GM18873 (cell line): ENCODE measurements around the gene KRTAP4-2.
"Not testable (repeated sequence)": the region's sequence is repeated elsewhere in the genome, so short reads cannot be mapped to it uniquely, and the experiment has no call there.

Experiments
- ATAC-seq: cut with Tn5 transposase; IDR thresholded peaks from one replicate; pipeline ENCODE4 v1.9.1; 2021; ENCODE audit warnings: mild to moderate bottlenecking, moderate library complexity, moderate number of reproducible peaks; ENCODE audit not compliant: unreplicated experiment, low FRiP score

KRTAP4-2 gene

GRCh38 chr17:41177727-41178271 is at the start of gene KRTAP4-2:
TSS of gene KRTAP4-2 (minus strand) at chr17:41178221. CDS start at chr17:41178164, 57 bp downstream.
- no peak for ATAC-seq

- ATAC-seq, result not testable (repeated sequence)
Measured at GRCh38 chr17:41226598-41227095, 48.6 kb upstream of the KRTAP4-2 start, which contains the start of gene KRTAP9-2. TSS of gene KRTAP9-2 (plus strand) at chr17:41226648. CDS start at chr17:41226655, 7 bp downstream.

GRCh38 chr17:41226051-41226450 is 48.0 kb upstream of the KRTAP4-2 start:
- ATAC-seq, result no peak

- no peak for ATAC-seq
Measured at GRCh38 chr17:41223821-41224220, 45.8 kb upstream of the KRTAP4-2 start.

GRCh38 chr17:41215681-41216080 is 37.7 kb upstream of the KRTAP4-2 start:
- ATAC-seq, result no peak

GRCh38 chr17:41212524-41213169 is 34.6 kb upstream of the KRTAP4-2 start:
- ATAC-seq, result no peak

DNA sequence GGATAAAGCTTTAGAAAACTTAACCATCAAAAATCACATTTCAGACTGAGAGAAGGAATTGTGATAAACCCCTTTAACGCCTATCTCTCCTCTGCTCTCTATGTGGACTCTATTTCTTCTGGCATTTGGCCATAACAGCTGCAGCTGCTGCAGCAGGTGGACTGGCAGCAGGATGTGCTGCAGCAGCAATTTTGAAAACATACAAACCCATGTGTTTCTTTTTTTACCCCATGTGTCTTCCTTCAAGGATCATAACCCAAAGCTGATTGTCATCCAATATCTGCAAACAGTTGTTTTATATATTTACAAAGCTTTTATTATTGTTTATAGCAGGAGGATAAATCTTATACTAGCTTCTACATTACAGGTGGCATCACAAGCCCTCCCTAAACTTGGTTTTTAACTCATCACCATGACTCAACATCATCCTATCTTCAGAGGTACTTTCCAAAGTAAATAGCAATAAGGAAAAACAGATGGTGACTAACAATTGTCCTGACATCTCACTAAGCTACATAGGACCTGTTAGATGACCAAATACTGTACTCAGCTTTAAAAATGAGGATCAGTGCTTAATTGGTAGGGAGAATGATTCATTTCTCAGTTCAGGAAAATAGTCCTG is 33.9 kb upstream of the KRTAP4-2 start:
- ATAC-seq, result no peak

GRCh38 chr17:41199421-41200078 is 21.5 kb upstream of the KRTAP4-2 start:
- no peak for ATAC-seq

DNA sequence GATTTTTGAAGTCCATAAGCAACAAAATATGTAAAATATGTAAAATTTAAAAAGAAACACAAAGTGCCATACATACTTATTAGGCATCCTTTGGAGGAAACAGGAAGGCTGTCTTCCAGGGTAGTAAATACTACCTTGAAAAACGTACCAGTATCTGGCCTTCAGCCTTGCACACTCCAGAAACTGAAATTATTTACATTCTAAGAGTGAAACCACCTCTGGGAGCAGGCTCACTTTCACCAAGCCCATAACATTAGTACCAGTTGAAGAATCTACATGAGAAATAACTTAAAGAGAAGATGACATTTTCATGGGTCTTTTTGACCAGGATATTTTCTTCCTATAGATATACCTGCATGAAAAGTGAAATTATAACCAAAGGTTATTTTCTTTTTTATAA is 18.0 kb upstream of the KRTAP4-2 start:
- no peak for ATAC-seq

DNA sequence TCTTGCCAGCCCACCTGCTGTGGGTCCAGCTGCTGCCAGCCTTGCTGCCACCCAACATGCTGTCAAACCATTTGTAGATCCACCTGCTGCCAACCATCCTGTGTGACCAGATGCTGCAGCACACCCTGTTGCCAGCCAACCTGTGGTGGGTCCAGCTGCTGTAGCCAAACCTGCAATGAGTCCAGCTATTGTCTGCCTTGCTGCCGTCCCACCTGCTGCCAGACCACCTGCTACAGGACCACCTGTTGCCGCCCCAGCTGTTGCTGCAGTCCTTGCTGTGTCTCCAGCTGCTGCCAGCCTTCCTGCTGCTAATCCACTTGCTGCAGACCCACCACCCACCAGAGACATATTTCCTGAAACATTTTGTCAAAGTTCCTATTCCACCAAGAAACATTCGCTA is 12.3 kb upstream of the KRTAP4-2 start:
- no peak for ATAC-seq

DNA sequence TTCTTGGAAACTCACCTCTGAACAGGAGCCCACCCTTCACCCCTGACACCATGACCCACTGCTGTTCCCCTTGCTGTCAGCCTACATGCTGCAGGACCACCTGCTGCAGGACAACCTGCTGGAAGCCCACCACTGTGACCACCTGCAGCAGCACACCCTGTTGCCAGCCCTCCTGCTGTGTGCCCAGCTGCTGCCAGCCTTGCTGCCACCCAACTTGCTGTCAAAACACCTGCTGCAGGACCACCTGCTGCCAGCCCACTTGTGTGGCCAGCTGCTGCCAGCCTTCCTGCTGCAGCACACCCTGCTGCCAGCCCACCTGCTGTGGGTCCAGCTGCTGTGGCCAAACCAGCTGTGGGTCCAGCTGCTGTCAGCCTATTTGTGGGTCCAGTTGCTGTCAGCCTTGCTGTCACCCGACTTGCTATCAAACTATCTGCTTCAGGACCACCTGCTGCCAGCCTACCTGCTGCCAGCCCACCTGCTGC is 11.9 kb upstream of the KRTAP4-2 start, which contains the start of gene KRTAP9-1:
KRTAP9-1 (plus strand) TSS at position 51 of the 482 bp plus-strand sequence; CDS start at position 51, 0 bp downstream.
- ATAC-seq, result not testable (repeated sequence)

GRCh38 chr17:41186872-41187271 is 8.9 kb upstream of the KRTAP4-2 start:
- no peak for ATAC-seq

- no peak for ATAC-seq
Measured at GRCh38 chr17:41185001-41185400, 7.0 kb upstream of the KRTAP4-2 start.

GRCh38 chr17:41184480-41184961 is 6.5 kb upstream of the KRTAP4-2 start, which contains the start of gene KRTAP4-1:
TSS of gene KRTAP4-1 (minus strand) at chr17:41184911. CDS start at chr17:41184854, 57 bp downstream.
- ATAC-seq, result no peak

GRCh38 chr17:41178843-41179616 is 1.0 kb upstream of the KRTAP4-2 start:
- ATAC-seq, result no peak

DNA sequence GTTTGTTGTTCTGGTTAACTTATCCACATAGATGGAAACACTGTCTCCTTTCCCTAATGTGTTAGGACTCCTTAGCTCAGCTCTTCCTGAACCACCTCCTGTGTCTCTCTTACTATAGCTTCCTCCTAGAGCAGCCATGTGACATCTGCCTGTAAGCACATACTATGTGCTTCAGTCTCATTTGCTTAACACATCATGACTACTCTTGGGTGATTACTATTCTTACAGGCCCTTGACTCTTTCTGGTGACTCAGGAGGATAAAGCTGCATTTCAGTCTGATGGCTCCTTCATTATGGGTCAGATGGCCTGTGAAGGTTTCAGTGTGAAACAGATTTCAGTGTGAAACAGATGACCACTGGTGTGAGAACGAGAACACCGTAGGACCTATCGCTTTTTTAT is 320 bp upstream of the KRTAP4-2 start:
- ATAC-seq, result no peak

- no peak for ATAC-seq
Measured at GRCh38 chr17:41176744-41177387, 1.2 kb downstream of the KRTAP4-2 start.

DNA sequence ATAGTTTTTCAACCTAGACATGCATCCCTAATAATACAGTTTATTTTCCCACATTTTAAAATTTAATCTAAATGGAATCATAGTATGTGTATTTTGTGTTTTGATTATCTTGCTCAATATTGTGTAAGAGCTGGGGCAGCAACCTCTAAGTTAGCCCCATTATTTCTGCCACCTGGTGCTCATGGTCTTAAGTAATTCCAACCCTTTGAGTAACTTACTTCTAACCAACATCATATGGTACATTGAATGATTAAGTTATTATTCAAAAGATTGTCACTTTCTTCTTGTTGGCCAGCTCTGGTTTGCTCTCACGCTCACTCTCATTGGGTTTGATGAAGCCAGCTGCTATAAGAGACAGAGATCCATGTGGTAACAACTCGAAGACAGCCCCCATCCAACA is 6.1 kb downstream of the KRTAP4-2 start:
- no peak for ATAC-seq

DNA sequence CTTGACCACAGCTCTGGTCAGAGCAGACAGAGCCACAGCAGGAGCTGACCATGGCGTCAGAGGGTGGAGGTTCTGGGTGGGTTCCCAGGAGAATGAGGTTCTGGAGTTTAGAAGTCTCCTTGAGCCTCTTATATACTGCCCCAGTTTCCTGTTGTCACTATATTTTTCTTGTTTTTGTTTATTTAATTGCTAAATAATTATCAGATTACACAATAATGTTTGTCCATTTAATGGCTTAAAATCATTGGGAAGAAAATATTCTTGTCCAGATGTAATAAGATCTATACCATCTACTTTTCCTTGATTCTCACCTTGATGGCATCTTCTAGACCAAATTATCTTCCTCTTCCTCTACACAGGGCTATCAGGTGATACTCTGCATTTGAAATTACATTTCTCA is 9.9 kb downstream of the KRTAP4-2 start, which contains the start of gene KRTAP4-3:
KRTAP4-3 (minus strand) TSS at position 101 of the 400 bp plus-strand sequence; CDS start at position 52, 49 bp downstream.
- no peak for ATAC-seq
